Measurements from ENCODE around the gene ARHGAP15. TPM values are rescaled to one million over a fixed set of nuclear protein-coding genes. Genes with fewer than 3 reads are reported as not detected.

ARHGAP15 gene
- total and polyA plus RNA-seq, 2 donors (not counting 1 experiment from before 2014, with no cell fraction given): 0.07 TPM; not detected in 1

- TF ChIP-seq, protein P1, sequence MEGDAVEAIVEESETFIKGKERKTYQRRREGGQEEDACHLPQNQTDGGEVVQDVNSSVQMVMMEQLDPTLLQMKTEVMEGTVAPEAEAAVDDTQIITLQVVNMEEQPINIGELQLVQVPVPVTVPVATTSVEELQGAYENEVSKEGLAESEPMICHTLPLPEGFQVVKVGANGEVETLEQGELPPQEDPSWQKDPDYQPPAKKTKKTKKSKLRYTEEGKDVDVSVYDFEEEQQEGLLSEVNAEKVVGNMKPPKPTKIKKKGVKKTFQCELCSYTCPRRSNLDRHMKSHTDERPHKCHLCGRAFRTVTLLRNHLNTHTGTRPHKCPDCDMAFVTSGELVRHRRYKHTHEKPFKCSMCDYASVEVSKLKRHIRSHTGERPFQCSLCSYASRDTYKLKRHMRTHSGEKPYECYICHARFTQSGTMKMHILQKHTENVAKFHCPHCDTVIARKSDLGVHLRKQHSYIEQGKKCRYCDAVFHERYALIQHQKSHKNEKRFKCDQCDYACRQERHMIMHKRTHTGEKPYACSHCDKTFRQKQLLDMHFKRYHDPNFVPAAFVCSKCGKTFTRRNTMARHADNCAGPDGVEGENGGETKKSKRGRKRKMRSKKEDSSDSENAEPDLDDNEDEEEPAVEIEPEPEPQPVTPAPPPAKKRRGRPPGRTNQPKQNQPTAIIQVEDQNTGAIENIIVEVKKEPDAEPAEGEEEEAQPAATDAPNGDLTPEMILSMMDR (conservative IDR thresholded peaks at IDR 0.05 in 1 of 2, IDR thresholded peaks at IDR 0.05 in 1 of 2; ENCODE audit: low read depth in 1 of 2, low read length in 2 of 2): no peak
- TF ChIP-seq EZH2 (IDR thresholded peaks at IDR 0.05; ENCODE audit: low read length, missing control alignments): no peak
- H3K27ac ChIP-seq (ENCODE audit: insufficient read depth, low read length): no peak overlapping the region
- no peak overlapping the region for H3K9ac ChIP-seq (ENCODE audit: insufficient read depth, low read length)
- DNase-seq (ENCODE audit: low read depth in 2 of 2): no peak
- H3K4me1 ChIP-seq (ENCODE audit: control insufficient read depth, extremely low read depth, insufficient read depth, low read length): no peaks in the 10 kb centered on the region
- H2AFZ ChIP-seq (ENCODE audit: low read length): no peak overlapping the region
- H3K4me3 ChIP-seq (replicated peaks in 1 of 4; ENCODE audit: control extremely low read depth in 1 of 4, insufficient read depth in 1 of 4, low read depth in 3 of 4, low read length in 4 of 4): no peak overlapping the region
- H4K20me1 ChIP-seq (ENCODE audit: control insufficient read depth, extremely low read depth, insufficient read depth, low read length): no peaks in the 10 kb centered on the region
- no peaks in the 10 kb centered on the region for H3K36me3 ChIP-seq (ENCODE audit: control insufficient read depth, insufficient read depth, low read length)
- no peak overlapping the region for H3K4me2 ChIP-seq (ENCODE audit: extremely low read depth, insufficient read depth, low read length)
- no peaks in the 10 kb centered on the region for H3K27me3 ChIP-seq (ENCODE audit: control insufficient read depth, insufficient read depth, low read length)
- H3K9me3 ChIP-seq (ENCODE audit: control insufficient read depth, insufficient read depth, low read depth, low read length): no peaks in the 10 kb centered on the region
- no peaks in the 10 kb centered on the region for H3K79me2 ChIP-seq (ENCODE audit: control insufficient read depth, insufficient read depth, low read length)
These were observed 326.1 kb downstream of the ARHGAP15 start for GRCh38 chr2:143455317-143455716.

DNA sequence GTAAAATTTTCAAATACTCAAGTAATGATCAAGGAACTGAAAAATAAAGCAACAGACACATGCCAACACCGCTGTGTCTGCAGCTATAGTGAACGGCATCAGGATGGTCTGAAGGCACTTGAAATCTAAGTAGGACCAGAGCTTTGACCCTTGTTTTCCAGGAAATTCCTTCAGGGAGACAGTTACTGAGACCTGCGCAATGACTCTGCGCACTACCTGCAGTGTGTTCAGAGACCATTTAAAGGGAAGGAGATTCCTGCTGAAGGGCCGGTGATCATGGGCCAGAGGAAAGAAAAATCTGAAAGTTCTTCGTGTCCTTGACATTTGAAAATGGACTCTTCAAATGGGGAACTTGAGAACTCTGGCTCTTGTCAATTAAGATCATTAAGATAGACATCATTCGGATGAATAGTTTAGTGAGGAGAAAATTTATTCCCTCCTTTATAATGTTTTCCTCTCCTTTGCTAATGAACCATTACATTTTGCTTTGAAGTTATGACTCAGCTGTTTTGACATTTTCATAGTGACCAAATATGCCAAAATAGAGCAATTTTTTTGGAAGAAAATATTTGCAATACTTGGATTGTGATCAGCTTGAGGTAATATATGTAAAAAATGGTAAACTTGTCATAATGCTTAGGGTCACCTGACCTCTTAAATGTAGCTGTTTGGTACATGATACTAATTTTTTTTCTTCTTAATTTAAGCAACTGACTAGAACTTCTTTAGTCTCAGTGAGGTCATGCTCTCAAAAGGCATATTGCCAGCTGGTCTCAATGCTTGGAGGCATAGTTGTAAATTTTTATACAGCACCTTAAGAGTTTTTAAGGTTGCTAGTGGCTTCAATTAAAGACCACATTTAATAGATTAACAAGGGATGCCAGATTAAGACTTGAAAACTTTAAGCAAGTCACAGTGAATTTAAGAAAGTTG lies 329.3 kb downstream of the ARHGAP15 start:
- Histone ChIP-seq H3K36me3 (ENCODE audit: control insufficient read depth, insufficient read depth, low read length) (no peaks in the 10 kb centered on the region), H3K4me3 (replicated peaks in 1 of 4; ENCODE audit: control extremely low read depth in 1 of 4, insufficient read depth in 1 of 4, low read depth in 3 of 4, low read length in 4 of 4) (no peak overlapping the region), H3K27me3 (ENCODE audit: control insufficient read depth, insufficient read depth, low read length) (no peaks in the 10 kb centered on the region), H2AFZ (ENCODE audit: low read length) (no peak overlapping the region), H3K9me3 (ENCODE audit: control insufficient read depth, insufficient read depth, low read depth, low read length) (no peaks in the 10 kb centered on the region), H3K79me2 (ENCODE audit: control insufficient read depth, insufficient read depth, low read length) (no peaks in the 10 kb centered on the region), H3K9ac (ENCODE audit: insufficient read depth, low read length) (no peak overlapping the region), H3K4me2 (ENCODE audit: extremely low read depth, insufficient read depth, low read length) (no peak overlapping the region), H4K20me1 (ENCODE audit: control insufficient read depth, extremely low read depth, insufficient read depth, low read length) (no peaks in the 10 kb centered on the region), H3K27ac (ENCODE audit: insufficient read depth, low read length) (no peak overlapping the region), H3K4me1 (ENCODE audit: control insufficient read depth, extremely low read depth, insufficient read depth, low read length) (no peaks in the 10 kb centered on the region)
- peak in 1 of 2 donors; percentile 23 for DNase-seq (ENCODE audit: low read depth in 2 of 2)
- no peak for TF ChIP-seq EZH2 (IDR thresholded peaks at IDR 0.05; ENCODE audit: low read length, missing control alignments)
- TF ChIP-seq, protein P1 (conservative IDR thresholded peaks at IDR 0.05 in 1 of 2, IDR thresholded peaks at IDR 0.05 in 1 of 2; ENCODE audit: low read depth in 1 of 2, low read length in 2 of 2): no peak

- DNase-seq (ENCODE audit: low read depth in 2 of 2): no peak
- Histone ChIP-seq H4K20me1 (ENCODE audit: control insufficient read depth, extremely low read depth, insufficient read depth, low read length) (no peaks in the 10 kb centered on the region), H2AFZ (ENCODE audit: low read length) (no peak overlapping the region), H3K27me3 (ENCODE audit: control insufficient read depth, insufficient read depth, low read length) (no peaks in the 10 kb centered on the region), H3K4me1 (ENCODE audit: control insufficient read depth, extremely low read depth, insufficient read depth, low read length) (no peaks in the 10 kb centered on the region), H3K27ac (ENCODE audit: insufficient read depth, low read length) (no peak overlapping the region), H3K4me3 (replicated peaks in 1 of 4; ENCODE audit: control extremely low read depth in 1 of 4, insufficient read depth in 1 of 4, low read depth in 3 of 4, low read length in 4 of 4) (no peak overlapping the region), H3K9me3 (ENCODE audit: control insufficient read depth, insufficient read depth, low read depth, low read length) (no peaks in the 10 kb centered on the region), H3K4me2 (ENCODE audit: extremely low read depth, insufficient read depth, low read length) (no peak overlapping the region), H3K9ac (ENCODE audit: insufficient read depth, low read length) (no peak overlapping the region), H3K79me2 (ENCODE audit: control insufficient read depth, insufficient read depth, low read length) (no peaks in the 10 kb centered on the region), H3K36me3 (ENCODE audit: control insufficient read depth, insufficient read depth, low read length) (no peaks in the 10 kb centered on the region)
- TF ChIP-seq EZH2 (IDR thresholded peaks at IDR 0.05; ENCODE audit: low read length, missing control alignments): no peak
- TF ChIP-seq, protein P1 (conservative IDR thresholded peaks at IDR 0.05 in 1 of 2, IDR thresholded peaks at IDR 0.05 in 1 of 2; ENCODE audit: low read depth in 1 of 2, low read length in 2 of 2): no peak
These were observed 331.2 kb downstream of the ARHGAP15 start for GRCh38 chr2:143460382-143460781.

Data from fibroblast of lung (primary cell).